ENCODE measurements around the gene CACNB4.

Gene CACNB4

DNA sequence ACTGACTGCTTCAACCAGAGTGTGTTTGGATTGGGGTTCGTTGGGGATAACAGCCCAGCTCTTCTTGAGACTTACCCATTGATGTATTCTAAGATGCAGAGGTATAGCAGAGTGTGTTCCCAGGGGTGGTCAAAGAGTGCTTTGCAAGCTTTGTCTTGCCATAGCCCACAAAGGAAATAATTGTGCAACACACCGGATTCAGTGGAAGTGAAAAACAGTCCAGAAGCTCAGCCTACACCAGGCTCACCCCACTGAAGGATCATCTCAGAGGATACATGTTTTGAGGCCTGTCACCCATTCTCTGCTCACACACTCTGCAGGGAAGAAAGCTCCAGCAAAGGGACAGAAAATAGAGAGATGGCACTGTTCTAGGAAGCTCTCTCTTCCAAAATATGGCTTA, 9.6 kb downstream of the CACNB4 start:
- no peak for DNase-seq (ENCODE audit: low read depth in 4 of 4, low spot score in 1 of 4)

- no peak for DNase-seq (ENCODE audit: low read depth in 4 of 4, low spot score in 1 of 4)
Observed at GRCh38 chr2:152088006-152088405, 10.8 kb downstream of the CACNB4 start.

GRCh38 chr2:152086231-152086630, 12.6 kb downstream of the CACNB4 start:
- no peak for DNase-seq (ENCODE audit: low read depth in 4 of 4, low spot score in 1 of 4)

- no peak for DNase-seq (ENCODE audit: low read depth in 4 of 4, low spot score in 1 of 4)
Observed at GRCh38 chr2:152084076-152084475, 14.8 kb downstream of the CACNB4 start.

DNA sequence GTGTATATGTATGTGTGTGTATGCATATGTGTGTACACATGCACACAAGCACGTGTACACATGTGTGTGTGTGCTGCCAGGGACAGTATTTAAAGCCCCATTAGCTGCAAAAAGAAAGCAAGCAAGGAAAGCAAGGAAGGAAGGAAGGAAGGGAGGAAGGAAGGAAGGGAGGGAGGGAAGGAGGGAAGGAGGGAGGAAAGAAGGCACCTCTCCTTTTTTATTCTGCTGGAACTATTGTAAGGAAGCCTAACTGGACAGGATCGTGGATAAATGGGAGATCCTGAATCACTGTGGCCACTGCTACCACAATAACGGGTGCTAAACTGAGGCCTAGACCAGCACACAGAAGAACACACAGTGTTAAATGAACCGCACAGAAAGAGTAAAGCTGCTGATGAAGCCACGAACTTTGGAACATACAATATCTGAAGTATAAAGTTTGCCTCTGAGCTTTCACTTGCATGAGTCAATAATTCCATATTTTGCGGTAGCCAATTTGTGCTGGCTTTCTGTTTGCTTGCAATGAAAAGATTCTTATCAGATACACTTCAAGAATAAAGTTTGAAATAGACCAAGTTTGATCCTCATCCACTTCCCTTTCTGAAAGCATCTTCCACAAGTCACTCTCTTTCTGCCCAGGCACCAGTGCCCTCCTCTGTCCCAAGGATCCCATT, 15.5 kb downstream of the CACNB4 start:
- DNase-seq (ENCODE audit: low read depth in 4 of 4, low spot score in 1 of 4) = no peak

- no peak for DNase-seq (ENCODE audit: low read depth in 4 of 4, low spot score in 1 of 4)
Observed at GRCh38 chr2:152078662-152079061, 20.2 kb downstream of the CACNB4 start.

DNA sequence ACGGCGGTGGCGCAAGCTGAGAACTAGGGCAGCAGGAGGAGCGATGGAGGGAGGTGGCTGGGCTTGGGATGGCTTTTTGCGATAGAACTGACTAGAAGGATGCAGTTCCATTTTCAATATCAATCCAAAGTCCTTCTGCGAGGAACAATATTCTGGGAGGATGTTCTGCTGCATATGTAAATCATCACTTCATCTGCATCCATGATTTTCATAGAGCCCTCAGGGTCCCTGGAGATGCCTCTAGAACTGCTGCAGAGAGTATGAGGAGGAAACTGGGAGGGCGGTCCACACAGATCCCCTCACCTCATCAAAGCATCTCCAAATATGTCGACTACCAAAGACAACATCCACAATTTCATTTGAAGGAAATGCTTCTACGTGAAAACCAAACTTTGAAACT, 20.8 kb downstream of the CACNB4 start:
- no peak for DNase-seq (ENCODE audit: low read depth in 4 of 4, low spot score in 1 of 4)

GRCh38 chr2:152075461-152076050, 23.3 kb downstream of the CACNB4 start:
- no peak for DNase-seq (ENCODE audit: low read depth in 4 of 4, low spot score in 1 of 4)

DNA sequence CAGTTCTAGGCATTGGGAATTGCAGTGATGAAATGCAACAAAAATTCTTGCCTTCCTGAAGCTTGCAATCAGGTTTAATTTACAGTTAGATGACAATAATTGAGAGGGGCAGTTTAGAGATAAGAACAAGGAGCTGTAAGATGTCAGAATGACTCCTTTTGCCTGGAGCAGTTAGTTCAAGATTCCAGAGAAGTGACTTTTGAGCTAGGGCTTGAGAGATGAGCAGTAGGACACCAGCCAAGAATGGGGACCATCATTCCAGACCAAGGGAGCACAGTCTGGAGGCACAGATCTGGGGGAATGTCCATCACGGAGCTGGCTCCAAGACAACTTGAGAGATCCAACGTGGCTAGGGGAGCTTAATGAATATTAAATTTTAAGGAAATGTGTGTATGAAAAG, 26.8 kb downstream of the CACNB4 start:
- no peak for DNase-seq (ENCODE audit: low read depth in 4 of 4, low spot score in 1 of 4)

DNA sequence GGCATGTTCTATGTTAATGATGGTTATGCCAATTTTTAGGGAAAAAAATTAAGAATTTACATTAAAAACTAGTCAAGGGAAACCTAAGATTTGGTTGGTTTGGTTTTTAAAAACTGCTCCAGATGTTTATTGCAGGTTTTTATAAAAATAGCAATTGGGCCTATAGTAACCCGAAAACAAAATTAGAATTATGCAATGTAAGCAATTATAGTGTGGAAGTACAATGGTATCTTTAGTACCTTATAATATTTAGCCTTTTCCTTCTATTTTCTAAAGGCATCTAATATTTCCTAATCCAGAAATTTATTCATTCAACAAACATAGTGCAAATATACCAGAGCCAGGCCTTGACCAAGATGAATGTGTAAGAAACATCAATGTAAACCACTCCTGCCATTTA, 27.3 kb downstream of the CACNB4 start:
- DNase-seq (ENCODE audit: low read depth in 4 of 4, low spot score in 1 of 4) = no peak

DNA sequence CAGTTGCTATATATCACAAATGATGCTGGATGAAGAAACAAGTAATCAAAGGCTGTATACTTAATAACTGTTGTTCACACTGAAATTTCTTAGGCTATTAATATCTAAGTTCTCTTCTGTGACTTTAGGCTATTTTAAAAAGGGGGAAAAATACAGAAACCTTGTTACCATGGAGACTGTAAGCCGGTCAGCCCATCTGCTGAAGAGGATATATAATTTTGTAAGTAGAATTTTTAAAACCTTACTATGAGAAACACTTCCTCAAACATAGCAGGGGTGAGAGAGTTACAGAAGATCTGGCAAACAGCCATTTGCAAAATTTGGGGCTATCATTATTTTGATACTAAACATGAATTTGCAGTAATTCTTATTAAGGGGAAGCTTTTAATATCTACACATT, 27.8 kb downstream of the CACNB4 start:
- no peak for DNase-seq (ENCODE audit: low read depth in 4 of 4, low spot score in 1 of 4)

DNA sequence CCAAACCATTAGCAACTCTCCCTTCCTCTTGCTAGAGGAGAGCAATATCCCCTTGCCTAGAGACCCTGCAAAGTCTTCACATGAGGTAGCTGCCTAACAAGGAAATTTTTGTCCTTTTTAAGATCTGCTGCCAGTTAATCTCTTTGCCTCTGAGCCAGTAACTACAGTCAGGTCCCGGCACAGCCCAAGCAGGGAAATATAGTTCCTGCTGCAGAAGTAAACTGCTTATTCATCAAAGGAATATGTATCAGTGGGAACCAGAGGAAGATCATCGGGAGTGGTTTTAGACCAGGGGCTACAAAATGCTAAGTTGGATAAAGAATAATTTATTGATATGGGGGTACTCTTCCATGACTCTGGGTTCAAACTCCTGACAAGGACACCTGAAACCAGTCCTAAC, 30.6 kb downstream of the CACNB4 start:
- no peak for DNase-seq (ENCODE audit: low read depth in 4 of 4, low spot score in 1 of 4)

DNA sequence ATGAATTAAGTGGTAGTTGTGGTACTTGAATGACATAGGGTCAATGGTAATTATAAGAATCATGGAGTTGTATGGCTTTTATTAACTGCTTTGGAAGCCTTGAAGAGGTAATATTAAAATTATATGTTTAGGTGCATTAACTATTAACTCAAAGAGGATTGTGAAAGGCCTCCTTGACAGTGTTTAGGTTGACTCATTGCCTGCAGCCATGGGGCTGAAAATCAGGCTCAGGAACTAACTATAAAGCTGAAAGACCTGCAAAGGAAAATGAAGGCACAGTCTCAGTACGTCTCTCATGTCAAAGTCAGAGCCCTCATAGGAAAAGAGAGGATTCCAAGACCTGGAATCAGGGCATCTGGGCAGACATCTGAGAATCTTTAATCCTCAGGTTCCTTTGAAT, 31.0 kb downstream of the CACNB4 start:
- DNase-seq (ENCODE audit: low read depth in 4 of 4, low spot score in 1 of 4) = no peak

GRCh38 chr2:152065945-152066344, 32.9 kb downstream of the CACNB4 start:
- no peak for DNase-seq (ENCODE audit: low read depth in 4 of 4, low spot score in 1 of 4)

DNA sequence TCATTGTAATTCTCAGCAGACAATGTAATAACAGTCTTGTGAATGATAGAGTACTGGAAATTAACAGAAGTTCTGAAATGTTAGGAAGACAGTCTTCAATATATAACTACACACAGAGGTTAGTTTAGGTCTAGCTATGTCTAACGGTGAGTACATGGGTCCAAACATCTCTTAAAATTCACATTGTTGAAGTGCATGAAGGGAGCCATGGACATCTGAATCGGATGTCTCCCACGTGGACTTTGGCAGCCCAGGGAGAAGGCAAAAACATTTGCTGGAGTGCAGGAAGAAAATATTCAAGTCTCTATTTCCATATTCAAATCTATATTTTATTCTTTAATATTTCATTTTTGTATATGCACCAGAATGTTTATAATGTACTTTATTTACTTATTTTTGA, 34.8 kb downstream of the CACNB4 start:
- no peak for DNase-seq (ENCODE audit: low read depth in 4 of 4, low spot score in 1 of 4)

DNA sequence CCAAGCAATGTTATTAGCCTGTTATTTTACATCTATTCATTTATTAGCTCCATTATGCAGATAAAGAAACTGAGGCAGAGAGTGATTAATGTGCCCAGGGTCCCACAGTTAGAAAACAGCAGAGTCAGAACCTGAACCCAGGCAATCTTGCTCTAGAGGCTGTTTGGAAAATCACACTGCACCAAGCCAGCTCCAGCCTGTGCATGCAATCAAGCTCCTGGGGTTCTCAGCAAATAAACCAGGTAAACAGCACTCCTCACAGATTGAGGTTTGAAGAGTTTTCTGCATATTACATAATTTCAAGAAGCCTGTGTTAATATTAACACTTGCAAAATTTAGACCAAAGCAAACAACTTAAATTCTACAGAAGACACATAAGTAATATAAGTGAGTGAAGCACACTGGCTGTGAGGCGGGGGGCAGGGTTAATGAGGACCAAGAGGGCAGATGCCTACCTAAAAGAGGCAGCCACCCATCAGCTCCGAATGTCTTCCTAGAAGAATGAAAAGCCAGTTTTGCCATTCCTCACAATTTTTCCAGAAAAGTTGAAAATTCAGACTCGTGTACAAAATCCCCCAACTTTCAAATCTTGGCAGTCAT, 35.4 kb downstream of the CACNB4 start:
- no peak for DNase-seq (ENCODE audit: low read depth in 4 of 4, low spot score in 1 of 4)

GRCh38 chr2:152062125-152063091, 36.4 kb downstream of the CACNB4 start:
- DNase-seq (ENCODE audit: low read depth in 4 of 4, low spot score in 1 of 4) = no peak

DNA sequence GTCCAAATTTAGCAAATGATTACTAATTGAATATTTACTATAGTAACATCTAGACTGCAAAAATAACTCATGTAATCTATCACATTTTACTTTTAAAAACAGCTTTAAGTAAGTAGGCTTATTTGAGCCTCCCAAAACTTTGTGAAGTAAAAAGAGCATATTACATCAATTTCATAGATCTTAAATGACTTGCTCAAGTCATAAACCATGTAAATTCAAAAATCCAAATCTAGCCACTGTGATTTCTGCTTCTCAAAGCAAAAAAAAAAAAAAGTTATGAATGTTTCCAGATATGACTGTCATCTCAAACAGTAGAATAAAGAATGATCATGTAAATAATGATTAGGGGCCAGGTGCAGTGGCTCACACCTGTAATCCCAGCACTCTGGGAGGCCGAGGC, 37.5 kb downstream of the CACNB4 start:
- no peak for DNase-seq (ENCODE audit: low read depth in 4 of 4, low spot score in 1 of 4)

- no peak for DNase-seq (ENCODE audit: low read depth in 4 of 4, low spot score in 1 of 4)
Observed at GRCh38 chr2:152058655-152059054, 40.2 kb downstream of the CACNB4 start.

GRCh38 chr2:152056418-152056817, 42.4 kb downstream of the CACNB4 start:
- no peak for DNase-seq (ENCODE audit: low read depth in 4 of 4, low spot score in 1 of 4)

DNA sequence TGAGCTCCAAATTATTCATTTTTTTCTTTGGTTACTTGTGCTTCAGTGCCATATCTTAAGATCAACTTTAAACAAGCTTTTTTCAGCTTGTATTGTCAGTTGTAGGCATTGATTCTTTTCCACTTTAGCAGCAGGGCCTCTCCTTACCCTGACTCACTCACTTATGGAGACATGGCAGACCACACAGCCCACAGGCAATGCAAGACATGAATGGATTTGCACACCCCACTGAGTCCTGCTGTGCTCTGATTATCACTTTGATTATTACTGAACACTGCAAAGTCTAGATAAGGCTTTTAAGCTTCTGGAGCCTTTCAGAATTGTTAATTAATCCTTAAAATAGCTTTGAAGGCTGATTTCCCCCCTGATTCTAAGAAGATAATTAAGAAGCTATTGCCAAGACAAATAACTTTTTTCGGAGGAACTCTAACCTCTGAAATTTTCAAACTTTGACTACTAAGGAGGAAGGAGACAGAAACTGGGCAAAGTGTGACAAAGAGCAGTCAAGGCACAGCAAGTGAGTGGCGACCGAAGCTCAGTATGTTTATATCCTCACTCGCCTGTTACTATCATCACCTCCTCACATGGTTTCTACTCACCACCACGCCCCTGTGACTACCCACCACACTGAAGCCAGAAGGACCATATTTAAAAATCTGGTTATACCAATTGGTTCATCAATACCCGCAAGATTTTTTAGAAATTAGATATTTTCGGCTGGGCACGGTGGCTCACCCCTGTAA, 43.3 kb downstream of the CACNB4 start:
- DNase-seq (ENCODE audit: low read depth in 4 of 4, low spot score in 1 of 4) = no peak

Data from stimulated activated CD4-positive, alpha-beta T cell treated with anti-CD3 and anti-CD28 coated beads, Interleukin-1b, Interleukin-23, amount 100 ng/mL, for 24 hours (primary cell).